Esophagus mucosa (tissue), 1 donor: ENCODE measurements around the gene ANKHD1. TPM values are rescaled to one million over a fixed set of nuclear protein-coding genes. Genes with fewer than 3 reads are reported as not detected.
A peak's percentile ranks its signal among the peaks of the same experiment; 100 is the strongest.

Experiments
- ATAC-seq: fragments of 200-7000 bp; cut with Tn5 transposase; one replicate; pipeline ENCODE4 v1.9.1; 2020
- total RNA-seq: library from RNA; stranded (reverse); gene quantifications from one replicate; pipeline ENCODE4 v1.2.4, GENCODE V29; 2023
- donor health status: DM: yes; HTN: yes; CAD: no.

Gene ANKHD1
- total RNA-seq, 1 donor from 2014 or later: 73.1 TPM

- ATAC-seq: peak; percentile 95
Measured at GRCh38 chr5:140547508-140548299, 146.1 kb downstream of the ANKHD1 start, which contains the start of gene EIF4EBP3. Gene EIF4EBP3, plus strand, starts transcription at chr5:140547662. Its CDS starts 76 bp downstream, at chr5:140547738.

- ATAC-seq: peak; percentile 79
Measured at GRCh38 chr5:140548300-140548688, 146.7 kb downstream of the ANKHD1 start.

- ATAC-seq: no peak
Measured at GRCh38 chr5:140548791-140549190, 147.2 kb downstream of the ANKHD1 start.

- ATAC-seq: peak; percentile 41
Measured at GRCh38 chr5:140549237-140550144, 147.9 kb downstream of the ANKHD1 start.

GRCh38 chr5:140550147-140551079 lies 148.8 kb downstream of the ANKHD1 start:
- ATAC-seq: no peak

GRCh38 chr5:140551872-140552271 lies 150.2 kb downstream of the ANKHD1 start:
- no peak for ATAC-seq

GRCh38 chr5:140553657-140554056 lies 152.0 kb downstream of the ANKHD1 start:
- no peak for ATAC-seq

GRCh38 chr5:140554454-140554853 lies 152.8 kb downstream of the ANKHD1 start:
- ATAC-seq: no peak

GRCh38 chr5:140555747-140556312 lies 154.2 kb downstream of the ANKHD1 start:
- no peak for ATAC-seq

GRCh38 chr5:140556438-140556837 lies 154.8 kb downstream of the ANKHD1 start:
- no peak for ATAC-seq

GRCh38 chr5:140557136-140557805 lies 155.6 kb downstream of the ANKHD1 start, which contains the start of gene SRA1:
Gene SRA1, minus strand, starts transcription at chr5:140557473. Its CDS starts 21 bp downstream, at chr5:140557452.
- peak; percentile 92 for ATAC-seq

- no peak for ATAC-seq
Measured at GRCh38 chr5:140557965-140558364, 156.3 kb downstream of the ANKHD1 start.

- no peak for ATAC-seq
Measured at GRCh38 chr5:140558542-140558941, 156.9 kb downstream of the ANKHD1 start.

GRCh38 chr5:140560227-140560626 lies 158.6 kb downstream of the ANKHD1 start:
- no peak for ATAC-seq

- no peak for ATAC-seq
Measured at GRCh38 chr5:140561753-140562523, 160.3 kb downstream of the ANKHD1 start.

- ATAC-seq: no peak
Measured at GRCh38 chr5:140563596-140563995, 162.0 kb downstream of the ANKHD1 start.

- ATAC-seq: peak; percentile 91
Measured at GRCh38 chr5:140564196-140565023, 162.8 kb downstream of the ANKHD1 start, which contains the start of the genes APBB3 and SLC35A4. Gene APBB3, minus strand, starts transcription at chr5:140564598. Its CDS starts 353 bp downstream, at chr5:140564245. Gene SLC35A4, plus strand, starts transcription at chr5:140564828. Its CDS starts 2,342 bp downstream, at chr5:140567170.

GRCh38 chr5:140565024-140565779 lies 163.6 kb downstream of the ANKHD1 start:
- ATAC-seq: no peak

- ATAC-seq: peak; percentile 49
Measured at GRCh38 chr5:140565780-140566095, 164.1 kb downstream of the ANKHD1 start.
